ENCODE data around the gene POLR1A.

The POLR1A gene

GRCh38 chr2:86064006-86064405 is 41.7 kb downstream of the POLR1A start:
- no peak for DNase-seq (ENCODE audit: low read depth)

- no peak for DNase-seq (ENCODE audit: low read depth)
These were observed 43.6 kb downstream of the POLR1A start for GRCh38 chr2:86062043-86062442.

GRCh38 chr2:86056590-86057331 is 48.9 kb downstream of the POLR1A start:
- DNase-seq (ENCODE audit: low read depth) = no peak

- no peak for DNase-seq (ENCODE audit: low read depth)
These were observed 50.4 kb downstream of the POLR1A start for GRCh38 chr2:86055314-86055713.

GRCh38 chr2:86054535-86055082 is 51.1 kb downstream of the POLR1A start:
- DNase-seq (ENCODE audit: low read depth) = no peak

- no peak for DNase-seq (ENCODE audit: low read depth)
These were observed 52.5 kb downstream of the POLR1A start for GRCh38 chr2:86053166-86053565.

- no peak for DNase-seq (ENCODE audit: low read depth)
These were observed 53.0 kb downstream of the POLR1A start for GRCh38 chr2:86052676-86053075.

- DNase-seq (ENCODE audit: low read depth) = no peak
These were observed 53.4 kb downstream of the POLR1A start for GRCh38 chr2:86052265-86052664.

GRCh38 chr2:86050301-86050700 is 55.4 kb downstream of the POLR1A start:
- no peak for DNase-seq (ENCODE audit: low read depth)

GRCh38 chr2:86049529-86049928 is 56.2 kb downstream of the POLR1A start:
- DNase-seq (ENCODE audit: low read depth) = no peak

- no peak for DNase-seq (ENCODE audit: low read depth)
These were observed 56.8 kb downstream of the POLR1A start for GRCh38 chr2:86048888-86049287.

- no peak for DNase-seq (ENCODE audit: low read depth)
These were observed 57.3 kb downstream of the POLR1A start for GRCh38 chr2:86048383-86048701.

GRCh38 chr2:86047575-86048382 is 57.9 kb downstream of the POLR1A start:
- DNase-seq (ENCODE audit: low read depth) = no peak

- no peak for DNase-seq (ENCODE audit: low read depth)
These were observed 60.1 kb downstream of the POLR1A start for GRCh38 chr2:86045541-86045940.

- DNase-seq (ENCODE audit: low read depth) = no peak
These were observed 61.1 kb downstream of the POLR1A start for GRCh38 chr2:86044614-86045013.

- no peak for DNase-seq (ENCODE audit: low read depth)
These were observed 61.6 kb downstream of the POLR1A start for GRCh38 chr2:86044045-86044444.

GRCh38 chr2:86042256-86043168 is 63.2 kb downstream of the POLR1A start:
- DNase-seq (ENCODE audit: low read depth) = no peak

- DNase-seq (ENCODE audit: low read depth) = no peak
These were observed 65.6 kb downstream of the POLR1A start for GRCh38 chr2:86039963-86040655.

GRCh38 chr2:86039178-86039962 is 66.3 kb downstream of the POLR1A start:
- DNase-seq (ENCODE audit: low read depth) = no peak

GRCh38 chr2:86038291-86039081 is 67.2 kb downstream of the POLR1A start:
- DNase-seq (ENCODE audit: low read depth) = peak; percentile 49

Data from stimulated activated CD8-positive, alpha-beta memory T cell treated with anti-CD3 and anti-CD28 coated beads, Interleukin-4, amount 100 ng/mL, for 24 hours (primary cell).